PC-3 (cell line): ENCODE data around the gene TP53I13. TPM values are rescaled to one million over a fixed set of nuclear protein-coding genes. Genes with fewer than 3 reads are reported as not detected.

Experiments
- ATAC-seq: fragments of 200-7000 bp; cut with Tn5 transposase; 2 replicates; pipeline ENCODE4 v1.9.1; 2020; ENCODE audit warnings: mild to moderate bottlenecking, moderate library complexity
- BruUV-seq: library from RNA; stranded (reverse); fragments of 400-500 nt; replicated peaks from 2 replicates; lab custom pipeline; 2021; lab: Mats Ljungman, UMichigan
- CTCF ChIA-PET: fragments of 300-600 bp; sonication (Branson Sonifier 250); formaldehyde crosslinking; loops from one replicate; lab custom pipeline; 2022; ENCODE audit warnings: antibody characterized with exemption; lab: Charles Lee
- POLR2A ChIA-PET: fragments of 300-600 bp; sonication (Branson Sonifier 250); formaldehyde crosslinking; loops from one replicate; lab custom pipeline; 2022; ENCODE audit warnings: antibody characterized with exemption; ENCODE audit not compliant: unreplicated experiment; lab: Charles Lee
- DNase-seq: peaks from one replicate; pipeline ENCODE4 v3.0.0-alpha.2; 2015
- H2AFZ ChIP-seq: fragments of 300-600 bp; sonication (generic); 2 replicates; pipeline ENCODE4 v1.6.0; 2016; ENCODE audit warnings: antibody characterized with exemption, low read length
- H3F3A ChIP-seq: fragments of 300-600 bp; sonication (generic); one replicate; pipeline ENCODE4 v1.6.0; 2017; ENCODE audit warnings: antibody characterized with exemption, low read length, control low read depth, mild to moderate bottlenecking; ENCODE audit not compliant: unreplicated experiment
- H3K27ac ChIP-seq: fragments of 300-600 bp; sonication (generic); 2 replicates; pipeline ENCODE4 v1.5.1; 2016; ENCODE audit warnings: mild to moderate bottlenecking, low read length
- H3K27me3 ChIP-seq: fragments of 300-600 bp; sonication (generic); 2 replicates; pipeline ENCODE4 v1.6.1; 2016; ENCODE audit warnings: low read length, mixed read lengths
- H3K36me3 ChIP-seq: fragments of 300-600 bp; sonication (generic); 2 replicates; pipeline ENCODE4 v1.6.1; 2016; ENCODE audit warnings: low read depth, mixed run types, low read length, mixed read lengths
- H3K4me1 ChIP-seq: fragments of 300-600 bp; sonication (generic); 2 replicates; pipeline ENCODE4 v1.5.1; 2016; ENCODE audit warnings: low read length; ENCODE audit not compliant: insufficient read depth
- H3K4me2 ChIP-seq: fragments of 300-600 bp; sonication (generic); 2 replicates; pipeline ENCODE4 v1.6.0; 2016; ENCODE audit warnings: low read length
- H3K4me3 ChIP-seq: fragments of 300-600 bp; sonication (generic); 2 replicates; pipeline ENCODE4 v1.5.1; 2016; ENCODE audit warnings: mild to moderate bottlenecking, low read length, mixed read lengths
- H3K79me2 ChIP-seq: fragments of 300-600 bp; sonication (generic); 2 replicates; pipeline ENCODE4 v1.6.1; 2017; ENCODE audit warnings: low read length, mixed read lengths
- H3K9ac ChIP-seq: fragments of 300-600 bp; sonication (generic); 2 replicates; pipeline ENCODE4 v1.6.0; 2016; ENCODE audit warnings: mild to moderate bottlenecking, low read length
- H3K9me2 ChIP-seq: fragments of 300-600 bp; sonication (generic); replicated peaks from 2 replicates; pipeline ENCODE4 v1.6.1; 2016; ENCODE audit warnings: mixed run types, low read length, mixed read lengths
- H3K9me3 ChIP-seq: fragments of 300-600 bp; sonication (generic); 2 replicates; pipeline ENCODE4 v1.6.1; 2016; ENCODE audit warnings: low read length, mixed read lengths
- H4K20me1 ChIP-seq: fragments of 300-600 bp; sonication (generic); 2 replicates; pipeline ENCODE4 v1.6.1; 2016; ENCODE audit warnings: low read length, mixed read lengths
- EZH2 ChIP-seq: fragments of 300-600 bp; sonication (generic); IDR thresholded peaks from one replicate; pipeline ENCODE4 v1.6.1; 2017; ENCODE audit warnings: antibody characterized with exemption, mild to moderate bottlenecking, low read length; ENCODE audit not compliant: unreplicated experiment
- EZH2phosphoT487 ChIP-seq: fragments of 300-600 bp; sonication (generic); IDR thresholded peaks from 2 replicates; pipeline ENCODE4 v1.6.1; 2018; ENCODE audit warnings: mild to moderate bottlenecking, antibody characterized with exemption, low read length, borderline replicate concordance
- intact Hi-C: fragments of 100-400 bp; cut with micrococcal nuclease; formaldehyde crosslinking; loops from 2 replicates; pipeline ENCODE4 v1.9.0; 2023
- total RNA-seq: library from RNA; depleted of rRNA; stranded (reverse); fragments of >200 nt; gene quantifications from 2 replicates; pipeline ENCODE4 v1.2.3, GENCODE V29; 2014
- TF ChIP-seq, protein P1 (sequence below): fragments of 300-600 bp; sonication (generic); conservative IDR thresholded peaks from 2 replicates; pipeline ENCODE4 v1.5.1; 2017; ENCODE audit warnings: antibody characterized with exemption, low read depth, mild to moderate bottlenecking, low read length

The TP53I13 gene
- total RNA-seq, 1 experiment from 2014 or later: 45.0 TPM

DNA sequence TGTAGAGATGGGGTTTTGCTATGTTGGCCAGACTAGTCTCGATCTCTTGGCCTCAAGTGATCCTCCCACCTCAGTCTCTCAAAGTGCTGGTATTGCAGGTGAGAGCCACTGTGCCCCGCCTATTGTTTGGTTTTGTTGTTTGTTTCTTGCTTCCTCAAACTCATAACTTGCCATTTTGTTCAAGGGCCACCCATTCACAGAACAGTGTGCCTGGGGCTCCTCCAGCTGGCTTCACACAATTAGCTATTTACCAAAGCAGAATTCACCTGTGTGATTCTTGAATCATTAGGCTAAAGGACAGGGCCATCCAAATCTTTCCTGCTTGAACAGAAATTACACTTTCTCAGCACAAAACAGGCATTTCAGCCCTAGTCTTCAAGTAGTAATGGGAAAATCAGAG, 8.9 kb upstream of the TP53I13 start:
- Histone ChIP-seq H3K4me1 (no peaks in the 10 kb centered on the region), H4K20me1 (no peaks in the 10 kb centered on the region), H3K27me3 (no peaks in the 10 kb centered on the region), H3K27ac (no peak overlapping the region), H3K9me2 (no peaks in the 10 kb centered on the region), H3K4me3 (no peak overlapping the region), H3K9me3 (no peaks in the 10 kb centered on the region), H2AFZ (no peak overlapping the region), H3K36me3 (no peaks in the 10 kb centered on the region), H3F3A (no peaks in the 10 kb centered on the region), H3K9ac (no peak overlapping the region), H3K79me2 (no peaks in the 10 kb centered on the region), H3K4me2 (no peak overlapping the region)
- intact Hi-C loops: no loop called here
- ChIA-PET CTCF (no interaction called here), POLR2A (no interaction called here)
- no peak for ATAC-seq
- DNase-seq: no peak
- BruUV-seq: no TSS peak
- no peak for TF ChIP-seq EZH2
- TF ChIP-seq, protein P1, sequence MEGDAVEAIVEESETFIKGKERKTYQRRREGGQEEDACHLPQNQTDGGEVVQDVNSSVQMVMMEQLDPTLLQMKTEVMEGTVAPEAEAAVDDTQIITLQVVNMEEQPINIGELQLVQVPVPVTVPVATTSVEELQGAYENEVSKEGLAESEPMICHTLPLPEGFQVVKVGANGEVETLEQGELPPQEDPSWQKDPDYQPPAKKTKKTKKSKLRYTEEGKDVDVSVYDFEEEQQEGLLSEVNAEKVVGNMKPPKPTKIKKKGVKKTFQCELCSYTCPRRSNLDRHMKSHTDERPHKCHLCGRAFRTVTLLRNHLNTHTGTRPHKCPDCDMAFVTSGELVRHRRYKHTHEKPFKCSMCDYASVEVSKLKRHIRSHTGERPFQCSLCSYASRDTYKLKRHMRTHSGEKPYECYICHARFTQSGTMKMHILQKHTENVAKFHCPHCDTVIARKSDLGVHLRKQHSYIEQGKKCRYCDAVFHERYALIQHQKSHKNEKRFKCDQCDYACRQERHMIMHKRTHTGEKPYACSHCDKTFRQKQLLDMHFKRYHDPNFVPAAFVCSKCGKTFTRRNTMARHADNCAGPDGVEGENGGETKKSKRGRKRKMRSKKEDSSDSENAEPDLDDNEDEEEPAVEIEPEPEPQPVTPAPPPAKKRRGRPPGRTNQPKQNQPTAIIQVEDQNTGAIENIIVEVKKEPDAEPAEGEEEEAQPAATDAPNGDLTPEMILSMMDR: no peak
- no peak for TF ChIP-seq EZH2phosphoT487

DNA sequence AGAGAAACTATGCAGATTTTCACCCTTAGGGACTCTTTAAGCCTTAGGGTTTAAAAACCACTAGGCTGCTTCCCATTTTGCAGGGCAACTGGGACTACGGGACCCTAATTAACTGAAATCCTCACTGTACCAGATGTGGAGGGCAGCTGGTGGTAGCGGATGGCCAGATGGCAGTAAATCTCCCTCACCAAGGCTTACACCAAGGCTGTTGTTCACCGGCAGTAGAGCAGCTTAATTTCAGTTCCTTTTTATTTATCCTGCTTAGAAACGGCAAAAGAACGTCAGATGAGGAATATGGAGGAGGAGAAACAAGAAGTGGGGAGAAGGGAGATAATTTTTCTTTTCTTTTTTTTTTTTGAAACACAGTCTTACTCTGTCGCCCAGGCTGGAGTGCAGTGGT, 8.2 kb upstream of the TP53I13 start:
- intact Hi-C loops: no loop called here
- no peak overlapping the region for H3K4me2 ChIP-seq
- H3F3A ChIP-seq: no peaks in the 10 kb centered on the region
- no peaks in the 10 kb centered on the region for H3K4me1 ChIP-seq
- H3K36me3 ChIP-seq: no peaks in the 10 kb centered on the region
- ATAC-seq (no peak), DNase-seq (no peak)
- no peaks in the 10 kb centered on the region for H3K9me3 ChIP-seq
- ChIA-PET POLR2A (no interaction called here), CTCF (no interaction called here)
- H3K27ac ChIP-seq: no peak overlapping the region
- H3K9ac ChIP-seq: no peak overlapping the region
- TF ChIP-seq EZH2: no peak
- TF ChIP-seq EZH2phosphoT487: no peak
- TF ChIP-seq, protein P1: no peak
- H3K27me3 ChIP-seq: no peaks in the 10 kb centered on the region
- H4K20me1 ChIP-seq: no peaks in the 10 kb centered on the region
- H3K4me3 ChIP-seq: no peak overlapping the region
- no peaks in the 10 kb centered on the region for H3K79me2 ChIP-seq
- H2AFZ ChIP-seq: no peak overlapping the region
- BruUV-seq: no TSS peak
- H3K9me2 ChIP-seq: no peaks in the 10 kb centered on the region

DNA sequence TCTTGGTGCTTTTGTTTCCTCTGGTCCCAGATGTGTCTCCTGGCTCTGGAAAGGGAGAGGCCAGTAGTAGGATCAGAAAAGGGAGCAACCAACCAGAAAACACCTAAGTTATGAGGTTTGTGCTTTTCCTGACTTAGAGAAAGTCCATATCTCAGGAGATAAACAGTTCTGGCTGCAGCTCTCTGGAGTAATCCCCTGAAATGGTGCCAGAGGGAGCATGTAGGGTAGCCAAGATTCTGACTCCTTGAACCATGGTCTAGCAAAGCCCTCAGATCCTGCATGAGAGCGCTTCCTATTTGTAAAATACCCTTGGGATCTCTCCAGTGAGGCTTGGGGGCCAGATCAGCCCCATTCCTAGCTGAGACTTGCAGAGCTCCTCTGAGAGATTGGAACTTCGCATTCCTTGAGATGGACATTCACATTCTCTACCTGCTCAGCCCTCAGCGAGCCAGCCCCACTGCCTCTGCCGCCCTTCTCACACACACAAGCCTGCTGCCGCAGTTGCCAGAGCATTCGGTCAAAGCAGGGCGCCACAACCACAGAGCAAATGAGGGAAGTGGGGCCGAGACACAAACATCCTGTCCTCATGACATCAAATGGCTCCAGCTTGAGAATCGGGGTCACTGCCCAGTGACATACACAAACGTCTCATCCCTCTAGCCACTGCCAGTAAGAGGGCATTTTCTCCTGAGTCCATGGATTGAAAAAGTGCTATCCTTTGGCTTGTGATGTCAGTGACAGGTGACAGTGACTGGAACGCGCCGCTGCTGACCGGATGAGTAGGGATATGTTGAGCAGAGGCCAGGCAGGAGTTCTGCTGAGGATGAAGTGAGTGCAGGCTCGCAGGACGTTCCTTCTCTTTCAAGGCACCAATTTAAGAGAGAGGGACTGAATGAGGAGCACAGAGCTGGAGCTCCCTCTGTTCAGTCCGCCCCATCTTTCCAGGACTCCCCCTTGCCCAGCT, 6.7 kb upstream of the TP53I13 start:
- Histone ChIP-seq H4K20me1 (no peaks in the 10 kb centered on the region), H3F3A (no peaks in the 10 kb centered on the region), H3K4me1 (no peaks in the 10 kb centered on the region), H3K9ac (no peak overlapping the region), H2AFZ (no peak overlapping the region), H3K4me3 (no peak overlapping the region), H3K27me3 (no peaks in the 10 kb centered on the region), H3K79me2 (no peaks in the 10 kb centered on the region), H3K27ac (no peak overlapping the region), H3K9me3 (no peaks in the 10 kb centered on the region), H3K36me3 (no peaks in the 10 kb centered on the region), H3K4me2 (no peak overlapping the region), H3K9me2 (no peaks in the 10 kb centered on the region)
- no TSS peak for BruUV-seq
- DNase-seq (no peak), ATAC-seq (no peak)
- intact Hi-C loops: no loop called here
- POLR2A ChIA-PET: interaction anchor here (0.6 kb wide), 1 partner anchor 268 kb away, joined by 3 read pairs; the partner anchor contains the start of gene NUFIP2
- CTCF ChIA-PET: no interaction called here
- TF ChIP-seq, protein P1: no peak
- no peak for TF ChIP-seq EZH2
- no peak for TF ChIP-seq EZH2phosphoT487
